NCI-H146 (cell line): ENCODE results near the gene FMN2.

ENCODE experiments used
- DNase-seq: peaks from one replicate; lab custom pipeline; 2025; lab: John Stamatoyannopoulos, UW

The FMN2 gene

GRCh38 chr1:240492832-240493440, 401.3 kb downstream of the FMN2 start:
- DNase-seq: no peak

- no peak for DNase-seq
These were observed 403.9 kb downstream of the FMN2 start for GRCh38 chr1:240495601-240496000.

GRCh38 chr1:240496356-240496755, 404.7 kb downstream of the FMN2 start:
- DNase-seq: no peak

GRCh38 chr1:240496941-240497340, 405.3 kb downstream of the FMN2 start:
- DNase-seq: no peak

GRCh38 chr1:240497908-240498307, 406.2 kb downstream of the FMN2 start:
- DNase-seq: no peak

GRCh38 chr1:240498335-240498734, 406.7 kb downstream of the FMN2 start:
- DNase-seq: no peak

GRCh38 chr1:240499012-240499411, 407.3 kb downstream of the FMN2 start:
- DNase-seq: no peak

- DNase-seq: no peak
These were observed 409.0 kb downstream of the FMN2 start for GRCh38 chr1:240500647-240501046.

- no peak for DNase-seq
These were observed 409.4 kb downstream of the FMN2 start for GRCh38 chr1:240501115-240501514.

- no peak for DNase-seq
These were observed 411.4 kb downstream of the FMN2 start for GRCh38 chr1:240503036-240503435.

GRCh38 chr1:240503558-240503957, 411.9 kb downstream of the FMN2 start:
- DNase-seq: no peak

- DNase-seq: no peak
These were observed 414.5 kb downstream of the FMN2 start for GRCh38 chr1:240506176-240506575.

GRCh38 chr1:240508201-240508600, 416.5 kb downstream of the FMN2 start:
- DNase-seq: no peak

GRCh38 chr1:240508950-240509349, 417.3 kb downstream of the FMN2 start:
- DNase-seq: no peak

GRCh38 chr1:240511789-240512188, 420.1 kb downstream of the FMN2 start:
- no peak for DNase-seq

- DNase-seq: peak; percentile 8
These were observed 423.8 kb downstream of the FMN2 start for GRCh38 chr1:240515505-240515904.

GRCh38 chr1:240516069-240516468, 424.4 kb downstream of the FMN2 start:
- no peak for DNase-seq

GRCh38 chr1:240517891-240518290, 426.2 kb downstream of the FMN2 start:
- no peak for DNase-seq

GRCh38 chr1:240522122-240522822, 430.6 kb downstream of the FMN2 start:
- peak; percentile 87 for DNase-seq

- no peak for DNase-seq
These were observed 432.8 kb downstream of the FMN2 start for GRCh38 chr1:240524356-240525069.
